Stimulated activated CD4-positive, alpha-beta T cell treated with anti-CD3 and anti-CD28 coated beads, Interleukin-15, amount 100 ng/mL, for 1 hour (primary cell): Measurements from ENCODE around the gene FBLIM1.

Experiments
- DNase-seq, 2 donors: peaks; one replicate each; pipeline ENCODE4 v3.0.0-alpha.2; 2020; ENCODE audit warnings: low read depth in 1 of 2, low spot score in 1 of 2

Gene FBLIM1

GRCh38 chr1:15747378-15747777 lies 11.2 kb upstream of the FBLIM1 start:
- no peak for DNase-seq

DNA sequence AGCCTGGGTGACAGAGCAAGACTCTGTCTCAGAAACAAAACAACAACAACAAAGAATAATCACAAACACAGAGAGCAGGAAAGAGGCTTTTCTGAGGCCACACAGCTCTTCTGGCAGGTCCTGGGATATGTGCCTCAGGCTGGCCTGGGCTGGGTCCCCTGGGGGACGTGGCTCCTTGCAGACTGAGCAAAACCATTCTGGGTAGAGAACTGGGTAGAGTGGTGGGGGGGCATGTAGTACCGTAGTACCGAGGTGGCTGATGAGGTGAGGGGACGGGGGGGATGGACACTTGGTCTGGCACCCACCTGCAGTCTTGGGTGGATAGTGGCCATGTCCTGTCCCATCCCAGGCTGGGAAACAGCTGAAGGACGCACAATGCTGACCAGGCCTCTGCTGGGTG lies 10.3 kb upstream of the FBLIM1 start:
- DNase-seq = no peak

DNA sequence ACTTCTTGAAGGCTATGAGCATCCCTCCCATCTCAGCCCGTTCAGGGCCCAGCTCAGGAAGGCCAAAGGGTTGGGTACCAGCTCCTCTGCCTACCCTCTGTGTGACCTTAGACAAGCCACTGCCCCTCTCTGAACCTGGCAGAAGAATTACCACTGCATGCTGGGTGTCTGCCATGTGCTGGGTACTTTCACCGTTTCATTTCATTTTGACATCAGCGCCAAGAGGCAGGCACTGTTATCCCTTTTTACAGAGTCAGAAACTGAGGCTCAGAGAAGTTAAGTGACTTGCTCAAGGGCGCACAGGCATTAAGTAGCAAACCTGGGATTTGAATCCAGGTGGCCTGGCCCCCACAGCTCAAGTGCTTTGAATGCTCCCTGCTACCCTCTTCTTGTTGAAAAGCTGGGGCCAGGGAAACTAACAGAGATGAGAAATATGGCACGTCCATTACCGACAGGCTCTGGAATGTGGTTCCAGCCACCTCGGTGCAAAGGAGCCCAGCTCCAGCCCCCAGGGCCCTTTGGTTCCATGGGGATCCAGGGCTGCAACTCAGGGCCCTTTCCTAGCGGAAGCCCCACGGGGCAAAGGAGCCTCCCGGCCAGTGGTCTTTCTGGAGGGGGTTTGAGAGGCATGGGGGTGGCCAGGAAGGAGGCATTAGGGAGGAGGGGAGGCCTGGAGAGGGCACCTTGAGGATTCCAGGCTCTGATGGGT lies 9.8 kb upstream of the FBLIM1 start:
- DNase-seq = no peak

GRCh38 chr1:15749399-15750291 lies 8.9 kb upstream of the FBLIM1 start:
- no peak for DNase-seq

DNA sequence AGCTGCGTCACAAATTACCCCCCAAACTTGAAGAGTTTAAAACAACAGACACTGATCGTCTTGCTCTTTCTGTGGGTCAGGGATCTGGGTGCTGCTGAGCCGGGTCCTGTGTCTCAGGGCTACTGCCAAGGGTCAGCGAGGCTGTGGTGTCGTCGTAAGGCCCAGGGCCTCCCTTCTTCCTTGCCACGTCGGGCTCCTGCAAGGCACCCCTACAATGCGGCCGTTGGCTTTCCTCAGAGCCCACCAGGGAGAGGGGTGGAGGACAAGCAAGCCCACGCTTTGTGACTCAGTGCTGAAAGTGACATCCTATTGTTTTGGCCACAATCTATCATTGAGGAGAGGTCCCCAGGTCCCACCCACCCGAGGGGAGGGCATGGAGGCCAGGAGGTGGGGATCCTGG lies 7.7 kb upstream of the FBLIM1 start:
- no peak for DNase-seq

DNA sequence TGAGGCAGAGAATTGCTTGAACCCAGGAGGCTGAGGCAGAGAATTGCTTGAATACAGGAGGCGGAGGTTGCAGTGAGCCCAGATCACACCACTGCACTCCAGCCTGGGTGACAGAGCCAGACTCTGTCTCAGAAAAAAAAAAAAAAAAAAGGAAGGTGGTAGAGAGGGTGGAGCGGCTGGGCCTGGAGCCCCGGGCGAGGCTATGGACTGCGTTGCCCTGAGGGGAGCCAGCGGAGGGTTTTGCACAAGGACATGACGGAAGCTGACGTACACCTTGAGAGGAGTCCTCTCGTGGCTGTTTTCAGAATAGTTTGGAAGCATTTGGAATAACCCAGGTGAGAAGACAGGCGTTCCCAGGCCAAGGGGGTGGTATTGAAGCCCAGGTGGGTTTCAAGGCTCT lies 6.9 kb upstream of the FBLIM1 start:
- no peak for DNase-seq

DNA sequence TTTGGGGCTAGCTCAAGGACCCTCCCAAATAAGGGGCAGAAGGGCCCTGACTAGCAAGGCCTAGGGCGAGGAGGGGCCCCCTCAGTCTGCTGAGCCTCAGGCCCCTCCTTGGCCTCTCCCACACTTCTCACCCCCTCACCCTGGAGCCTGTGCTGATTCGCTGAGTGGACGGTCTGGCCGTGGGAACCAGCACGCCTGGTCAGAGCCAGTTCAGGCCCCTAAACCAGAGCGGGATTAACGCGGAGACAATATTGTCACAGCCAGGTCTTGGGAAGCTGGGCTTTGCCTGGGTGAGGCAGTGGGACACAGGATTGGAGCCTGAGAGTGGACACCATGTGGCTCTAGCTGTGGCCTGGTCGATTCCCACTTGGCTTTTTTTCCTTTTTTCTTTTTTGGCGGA lies 4.8 kb upstream of the FBLIM1 start:
- DNase-seq = no peak

- DNase-seq = no peak
Observed at GRCh38 chr1:15755021-15755645, 3.5 kb upstream of the FBLIM1 start.

GRCh38 chr1:15755646-15756040 lies 3.0 kb upstream of the FBLIM1 start:
- no peak for DNase-seq

- DNase-seq = no peak
Observed at GRCh38 chr1:15756143-15757015, 2.2 kb upstream of the FBLIM1 start.

DNA sequence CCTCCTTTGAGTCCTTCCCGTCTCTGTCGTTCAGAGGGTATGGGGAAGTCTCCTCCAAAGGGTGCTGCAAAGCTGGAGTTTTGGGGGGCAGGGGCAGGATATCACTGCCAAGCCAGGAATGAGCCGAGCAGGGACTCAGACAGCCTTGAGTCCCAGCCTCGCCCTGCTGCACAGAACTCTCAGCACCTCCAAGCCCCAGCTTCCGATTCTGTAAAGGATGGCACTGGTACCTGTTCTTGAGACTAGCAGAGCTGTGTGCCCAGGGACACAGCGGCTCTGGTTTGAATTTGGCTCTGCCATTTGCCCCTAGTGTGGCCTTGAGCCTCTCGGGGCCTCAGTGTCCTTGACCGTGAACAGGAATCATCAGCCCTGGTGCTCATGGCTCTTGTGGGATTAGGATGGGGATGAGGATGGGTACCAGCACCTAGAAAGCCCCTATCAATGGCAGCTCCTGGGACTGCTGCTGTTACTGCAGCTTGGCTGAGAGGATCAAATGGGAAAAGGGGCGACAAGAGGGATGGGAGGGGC lies 1.5 kb upstream of the FBLIM1 start:
- no peak for DNase-seq

DNA sequence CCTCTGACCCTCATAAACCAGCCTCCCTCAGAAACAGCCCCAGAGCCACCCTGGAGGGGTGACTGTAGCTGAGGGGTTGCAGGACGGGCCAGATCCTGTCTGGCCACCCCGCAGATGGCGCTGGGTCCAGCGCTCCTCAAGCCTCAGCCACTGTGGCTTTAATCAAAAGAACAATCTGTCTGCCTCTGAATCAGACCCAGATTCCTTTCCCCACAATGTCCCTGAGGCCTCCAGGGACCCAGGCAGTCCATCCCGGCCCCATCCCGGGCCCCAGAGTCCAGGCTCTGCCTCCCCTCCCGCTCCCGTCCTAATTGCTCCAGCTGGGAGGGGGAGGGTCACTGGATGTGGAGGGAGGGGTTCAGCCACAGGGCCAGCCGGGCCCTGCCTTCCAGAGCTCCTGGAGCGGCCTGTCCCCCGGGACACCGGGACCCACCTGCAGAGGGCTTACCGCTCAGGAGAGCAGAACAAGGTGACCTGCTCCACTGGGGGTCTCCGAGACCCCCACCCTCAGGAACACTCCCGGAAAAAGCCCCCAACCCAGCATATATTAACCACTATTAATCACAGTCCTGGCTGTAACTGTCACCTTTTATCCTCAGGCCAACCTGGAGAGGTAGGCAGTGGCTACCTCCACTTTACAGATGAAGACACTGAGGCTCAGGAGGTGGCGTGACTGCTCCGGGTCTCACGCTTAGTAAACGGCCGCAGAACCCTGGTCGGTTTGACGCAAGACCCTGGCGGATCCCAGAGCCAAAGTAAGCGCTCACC lies 836 bp upstream of the FBLIM1 start:
- DNase-seq = no peak

DNA sequence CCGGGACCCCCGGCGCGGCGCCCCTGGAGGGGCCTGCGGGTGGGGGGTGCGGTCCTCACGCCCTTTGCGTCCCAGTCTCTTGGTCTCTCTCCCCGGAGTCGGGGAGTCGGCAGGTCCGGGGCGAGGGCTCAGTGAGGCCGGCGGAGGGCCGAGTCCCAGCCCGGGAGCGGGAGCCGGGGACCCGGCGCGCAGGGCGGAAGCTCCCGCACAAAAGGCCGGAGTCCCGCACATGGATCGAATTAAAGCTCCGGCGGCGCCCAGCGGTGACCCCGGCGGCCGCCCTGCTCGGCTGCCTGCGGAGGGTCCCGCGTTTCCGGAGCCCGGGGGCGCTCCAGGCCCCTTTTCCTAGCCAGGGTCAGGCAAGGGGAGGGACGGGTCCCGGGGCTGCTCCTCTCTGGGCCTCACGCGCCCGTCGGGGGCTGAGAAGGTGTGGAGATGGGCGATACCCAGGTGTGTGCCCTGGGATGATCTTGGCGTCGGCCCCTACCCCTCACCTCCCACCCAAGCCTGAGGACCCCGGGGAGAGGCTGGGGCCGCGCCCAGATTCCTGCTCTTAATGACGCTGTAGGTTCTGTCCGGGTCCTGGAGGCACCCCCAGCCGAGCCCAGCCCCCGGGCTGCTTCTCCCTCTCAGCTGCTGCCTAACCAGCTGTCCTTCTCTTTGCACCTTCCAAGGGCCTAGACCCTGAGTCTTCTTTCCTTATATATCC lies 512 bp downstream of the FBLIM1 start:
- no peak for DNase-seq

DNA sequence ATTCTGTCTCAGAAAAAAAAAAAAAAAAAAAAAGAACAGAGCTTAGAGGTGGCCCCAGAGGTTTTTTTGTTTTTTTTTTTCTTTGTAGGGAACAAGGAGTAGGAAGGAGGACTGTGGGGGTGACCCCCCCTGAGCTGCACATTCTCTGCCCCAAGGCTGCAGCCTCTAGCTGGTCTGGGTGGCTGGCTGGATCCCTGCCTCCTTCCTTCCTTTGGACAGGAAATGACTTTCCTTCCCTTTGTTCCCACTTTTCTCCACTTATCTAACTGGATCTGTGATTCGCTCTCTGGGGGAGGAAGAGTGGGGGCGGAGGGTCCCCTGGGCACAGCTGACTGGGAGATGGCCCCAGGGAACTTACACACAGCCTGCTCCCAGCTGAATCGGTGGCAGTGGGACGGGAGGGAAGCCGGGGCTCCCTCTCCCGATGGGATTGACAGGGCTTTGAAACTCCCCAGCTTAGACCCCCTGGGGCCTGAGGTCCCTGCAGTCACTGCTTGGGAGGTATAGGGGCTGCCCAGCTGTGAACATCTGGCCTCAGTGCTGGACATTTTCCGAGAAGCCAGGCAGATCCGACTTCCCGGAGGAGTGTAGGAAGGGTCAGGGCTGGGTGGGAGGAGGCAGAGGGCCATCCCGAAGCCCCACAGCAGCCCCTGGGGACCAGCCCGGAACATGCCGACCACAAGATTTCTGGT lies 2.1 kb downstream of the FBLIM1 start:
- DNase-seq = no peak

DNA sequence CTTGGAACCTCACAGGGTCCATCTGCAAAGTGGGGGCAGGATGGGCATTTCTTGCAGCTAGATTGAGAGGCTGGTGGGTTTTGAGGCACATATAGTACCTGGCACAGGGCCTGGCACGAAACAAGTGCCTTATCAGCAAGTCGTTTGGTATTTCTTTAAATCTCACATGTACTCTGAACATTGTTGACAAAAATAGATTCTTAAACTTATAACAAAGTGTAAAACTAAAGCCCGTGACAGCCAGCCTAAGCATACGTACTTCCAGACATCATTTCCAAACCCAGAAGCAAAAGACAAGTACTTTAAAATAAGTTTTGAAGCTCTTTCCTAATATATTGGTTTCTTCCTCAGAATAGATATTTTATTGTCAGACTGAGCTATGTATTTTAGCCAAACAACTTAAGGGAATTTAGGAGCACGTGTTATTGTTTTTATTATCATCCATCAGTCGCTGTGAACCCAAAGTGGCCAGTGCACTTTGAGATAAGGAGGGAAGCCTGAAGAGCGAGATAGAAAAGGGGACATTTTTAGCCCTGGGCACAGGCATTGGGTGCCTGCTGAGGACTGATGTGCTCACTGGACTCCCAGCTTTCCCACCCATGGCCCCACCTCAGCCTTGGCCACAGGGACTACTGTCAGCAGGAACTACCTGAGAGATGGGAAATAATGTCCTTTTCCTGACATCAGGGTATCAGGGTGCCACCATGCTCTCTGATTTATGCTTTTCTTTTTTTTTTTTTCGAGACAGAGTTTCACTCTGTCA lies 3.0 kb downstream of the FBLIM1 start:
- DNase-seq = no peak

DNA sequence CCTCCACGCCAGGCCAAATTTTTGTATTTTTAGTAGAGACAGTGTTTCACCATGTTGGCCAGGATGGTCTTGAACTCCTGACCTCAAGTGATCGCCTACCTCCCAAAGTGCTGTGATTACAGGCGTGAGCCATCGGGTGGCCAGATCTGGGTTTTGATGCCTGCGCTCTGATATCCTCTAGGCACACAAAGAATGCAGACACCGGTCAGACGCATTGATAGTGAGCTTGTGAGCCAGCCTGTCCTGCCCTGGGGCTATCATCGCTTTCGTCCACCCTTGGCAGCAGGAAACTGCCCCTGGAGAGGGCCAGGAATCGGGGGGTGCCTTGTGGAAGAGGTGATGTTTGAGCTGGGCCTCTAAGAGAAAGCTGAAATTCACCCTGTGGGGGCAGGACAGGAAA lies 4.0 kb downstream of the FBLIM1 start:
- DNase-seq = no peak

DNA sequence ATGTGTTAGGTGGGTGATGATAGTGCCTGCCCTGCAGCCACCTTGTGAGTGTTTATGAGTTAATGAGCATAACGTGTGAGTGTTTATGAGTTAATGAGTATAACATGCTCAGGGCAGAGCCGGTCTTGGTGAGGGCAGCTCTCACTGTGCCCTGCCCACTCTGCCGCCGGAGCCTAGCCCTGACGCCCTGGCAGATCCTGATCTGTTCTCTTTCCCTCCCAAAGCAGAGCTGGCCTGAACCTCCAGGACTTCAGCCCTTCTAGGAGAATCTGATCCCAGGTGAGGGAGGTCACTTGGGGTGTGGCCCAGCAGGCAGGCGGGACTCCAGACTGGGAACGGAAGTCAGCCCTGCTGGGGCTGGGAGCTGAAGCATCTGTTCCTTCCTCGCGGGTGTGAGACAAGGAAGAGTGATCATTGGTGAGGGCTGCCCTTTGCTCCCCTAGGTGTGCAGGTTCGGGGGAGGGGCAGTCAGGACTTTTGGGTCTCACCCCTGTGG lies 5.7 kb downstream of the FBLIM1 start:
- DNase-seq = no peak

DNA sequence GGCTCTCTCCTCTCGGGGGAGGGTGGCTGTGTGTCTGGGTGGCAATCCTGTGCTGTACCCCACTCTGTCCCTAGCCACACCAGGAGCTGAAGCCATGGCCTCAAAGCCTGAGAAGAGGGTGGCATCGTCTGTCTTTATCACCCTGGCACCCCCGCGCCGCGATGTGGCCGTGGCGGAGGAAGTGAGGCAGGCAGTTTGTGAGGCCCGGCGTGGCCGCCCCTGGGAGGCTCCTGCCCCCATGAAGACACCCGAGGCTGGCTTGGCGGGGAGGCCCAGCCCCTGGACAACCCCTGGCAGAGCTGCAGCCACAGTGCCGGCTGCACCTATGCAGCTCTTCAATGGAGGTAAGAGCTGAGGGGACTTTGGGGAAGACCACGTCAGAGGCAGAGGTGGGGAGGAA lies 6.3 kb downstream of the FBLIM1 start:
- no peak for DNase-seq
